Measurements from ENCODE around the gene SUGCT. TPM values are rescaled to one million over a fixed set of nuclear protein-coding genes. Genes with fewer than 3 reads are reported as not detected.

SUGCT gene
- total and polyA plus RNA-seq, 2 of the 13 experiments (the other 11 are each of a cell fraction or from before 2014, with no cell fraction given) = 10.1 to 22.2 TPM

DNA sequence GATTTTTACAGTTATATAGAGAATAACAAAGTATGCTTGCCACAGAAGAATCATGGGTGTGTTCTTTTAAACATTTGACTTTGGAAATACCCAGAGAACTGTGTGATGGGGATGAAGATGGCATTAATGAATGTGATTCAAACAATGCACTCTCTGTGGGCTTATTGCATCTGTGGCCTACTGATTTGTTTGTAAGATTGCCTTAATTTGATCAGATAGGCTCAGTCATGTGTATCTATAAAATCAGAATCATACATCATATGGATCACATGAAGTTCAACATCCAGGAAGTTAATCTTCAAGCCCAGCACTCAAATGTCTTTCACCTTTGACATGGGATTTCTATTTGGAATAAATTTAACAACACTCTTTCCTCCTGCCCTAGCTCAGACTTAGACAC, 410.9 kb downstream of the SUGCT start:
- ATAC-seq (no peak), DNase-seq (ENCODE audit: low spot score) (no peak), FAIRE-seq (no peak)
- Histone ChIP-seq H3K27me3 (ENCODE audit: control insufficient read depth in 1 of 2, insufficient read depth in 2 of 2, low read length in 2 of 2) (no peaks in the 10 kb centered on the region), H4K20me1 (ENCODE audit: insufficient read depth, low read length) (no peaks in the 10 kb centered on the region), H2AFZ (ENCODE audit: low read length) (no peak overlapping the region), H3K79me2 (ENCODE audit: insufficient read depth, low read length) (no peaks in the 10 kb centered on the region), H3K4me1 (ENCODE audit: insufficient read depth, low read length) (no peaks in the 10 kb centered on the region), H3K9me3 (ENCODE audit: low read length) (no peaks in the 10 kb centered on the region), H3K9ac (ENCODE audit: insufficient read depth, low read depth, low read length) (no peak overlapping the region), H3K27ac (ENCODE audit: extremely low read length, insufficient read depth, low read length) (no peak overlapping the region), H3K36me3 (replicated peaks in 1 of 2; ENCODE audit: control insufficient read depth in 1 of 2, insufficient read depth in 2 of 2, low read length in 2 of 2) (no peaks in the 10 kb centered on the region), H3K4me2 (ENCODE audit: low read depth, low read length) (no peak overlapping the region), H3K4me3 (replicated peaks in 1 of 3; ENCODE audit: insufficient read depth in 1 of 3, low read depth in 2 of 3, low read length in 3 of 3) (no peak overlapping the region)
- ChIA-PET POLR2A (no interaction called here), CTCF (ENCODE audit: low intra/inter-chr PET ratio, low total read pairs) (no interaction called here)
- intact Hi-C loops (cut with micrococcal nuclease; ENCODE audit: unreplicated experiment) (no loop called here), in situ Hi-C loops (cut with HindIII; ENCODE audit: extremely low pct_ligation_motif_present, low pct_unique_long_range_greater_than_20kb) (no loop called here)
- BruUV-seq (replicated peaks) = no TSS peak
- TF ChIP-seq RXRA (CRISPR knock-in tag; IDR thresholded peaks at IDR 0.05) (no peak), ZNF574 (CRISPR knock-in tag; IDR thresholded peaks at IDR 0.05) (no peak), ZNF589 (CRISPR knock-in tag; conservative IDR thresholded peaks at IDR 0.05) (no peak), ZNF639 (CRISPR knock-in tag; conservative IDR thresholded peaks at IDR 0.05) (no peak), SRSF1 (optimal IDR thresholded peaks at IDR 0.05; ENCODE audit: low read depth, low read length) (no peak), ZFP41 (CRISPR knock-in tag; IDR thresholded peaks at IDR 0.05; ENCODE audit: borderline replicate concordance) (no peak)
- TF ChIP-seq, protein P1, sequence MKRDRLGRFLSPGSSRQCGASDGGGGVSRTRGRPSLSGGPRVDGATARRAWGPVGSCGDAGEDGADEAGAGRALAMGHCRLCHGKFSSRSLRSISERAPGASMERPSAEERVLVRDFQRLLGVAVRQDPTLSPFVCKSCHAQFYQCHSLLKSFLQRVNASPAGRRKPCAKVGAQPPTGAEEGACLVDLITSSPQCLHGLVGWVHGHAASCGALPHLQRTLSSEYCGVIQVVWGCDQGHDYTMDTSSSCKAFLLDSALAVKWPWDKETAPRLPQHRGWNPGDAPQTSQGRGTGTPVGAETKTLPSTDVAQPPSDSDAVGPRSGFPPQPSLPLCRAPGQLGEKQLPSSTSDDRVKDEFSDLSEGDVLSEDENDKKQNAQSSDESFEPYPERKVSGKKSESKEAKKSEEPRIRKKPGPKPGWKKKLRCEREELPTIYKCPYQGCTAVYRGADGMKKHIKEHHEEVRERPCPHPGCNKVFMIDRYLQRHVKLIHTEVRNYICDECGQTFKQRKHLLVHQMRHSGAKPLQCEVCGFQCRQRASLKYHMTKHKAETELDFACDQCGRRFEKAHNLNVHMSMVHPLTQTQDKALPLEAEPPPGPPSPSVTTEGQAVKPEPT (CRISPR knock-in tag; IDR thresholded peaks at IDR 0.05; ENCODE audit: low read depth) = no peak
- TF ChIP-seq, protein P2, sequence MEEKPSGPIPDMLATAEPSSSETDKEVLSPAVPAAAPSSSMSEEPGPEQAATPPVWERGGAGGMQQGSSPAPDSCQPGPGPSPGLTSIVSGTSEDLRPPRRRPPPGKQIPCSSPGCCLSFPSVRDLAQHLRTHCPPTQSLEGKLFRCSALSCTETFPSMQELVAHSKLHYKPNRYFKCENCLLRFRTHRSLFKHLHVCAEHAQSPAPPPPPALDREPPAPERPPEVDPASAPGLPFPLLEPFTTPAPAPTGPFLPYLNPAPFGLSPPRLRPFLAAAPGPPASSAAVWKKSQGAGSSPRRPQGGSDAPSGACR (CRISPR knock-in tag; IDR thresholded peaks at IDR 0.05) = no peak
- TF ChIP-seq, protein P3, sequence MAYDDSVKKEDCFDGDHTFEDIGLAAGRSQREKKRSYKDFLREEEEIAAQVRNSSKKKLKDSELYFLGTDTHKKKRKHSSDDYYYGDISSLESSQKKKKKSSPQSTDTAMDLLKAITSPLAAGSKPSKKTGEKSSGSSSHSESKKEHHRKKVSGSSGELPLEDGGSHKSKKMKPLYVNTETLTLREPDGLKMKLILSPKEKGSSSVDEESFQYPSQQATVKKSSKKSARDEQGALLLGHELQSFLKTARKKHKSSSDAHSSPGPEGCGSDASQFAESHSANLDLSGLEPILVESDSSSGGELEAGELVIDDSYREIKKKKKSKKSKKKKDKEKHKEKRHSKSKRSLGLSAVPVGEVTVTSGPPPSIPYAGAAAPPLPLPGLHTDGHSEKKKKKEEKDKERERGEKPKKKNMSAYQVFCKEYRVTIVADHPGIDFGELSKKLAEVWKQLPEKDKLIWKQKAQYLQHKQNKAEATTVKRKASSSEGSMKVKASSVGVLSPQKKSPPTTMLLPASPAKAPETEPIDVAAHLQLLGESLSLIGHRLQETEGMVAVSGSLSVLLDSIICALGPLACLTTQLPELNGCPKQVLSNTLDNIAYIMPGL (CRISPR knock-in tag; IDR thresholded peaks at IDR 0.05; ENCODE audit: borderline replicate concordance in 1 of 2, low read depth in 1 of 2) = no peak
